Endothelial cell of umbilical vein (primary cell): ENCODE measurements around the gene VSX1. TPM values are rescaled to one million over a fixed set of nuclear protein-coding genes. Genes with fewer than 3 reads are reported as not detected.

Source experiments
- BruUV-seq: library from RNA; stranded (reverse); fragments of 400-500 nt; replicated peaks from 2 replicates; lab custom pipeline; 2021; lab: Mats Ljungman, UMichigan
- CTCF ChIA-PET: fragments of 300-600, 350-600 bp; sonication (Branson Sonifier 250); formaldehyde crosslinking; loops from one replicate; lab custom pipeline; 2021; ENCODE audit warnings: antibody characterized with exemption, inconsistent platforms; lab: Charles Lee
- POLR2A ChIA-PET: fragments of 300-600, 350-600 bp; sonication (Branson Sonifier 250); formaldehyde crosslinking; loops from one replicate; lab custom pipeline; 2021; ENCODE audit warnings: antibody characterized with exemption, inconsistent platforms; lab: Charles Lee
- DNase-seq: peaks from one replicate; pipeline ENCODE4 v3.0.0-alpha.2; 2011; ENCODE audit warnings: low read depth, low spot score
- FAIRE-seq: peaks from 2 replicates; lab custom pipeline; 2011; peaks lifted over from hg19 to GRCh38; lab: Jason Lieb, UNC
- H2AFZ ChIP-seq: 2 replicates; pipeline ENCODE4 v1.6.0; 2012; ENCODE audit warnings: low read depth, low read length, control low read depth, inconsistent platforms
- H3K27ac ChIP-seq: 2 replicates; pipeline ENCODE4 v1.5.1; 2011; ENCODE audit warnings: low read depth, mild to moderate bottlenecking, control low read depth, low read length, moderate library complexity; ENCODE audit not compliant: insufficient read depth
- H3K27me3 ChIP-seq, 2 experiments: 2 replicates each; pipeline versions ENCODE4 v1.6.0 to v1.6.1; 2011; ENCODE audit warnings: low read length in 2 of 2, mixed read lengths in 1 of 2; ENCODE audit not compliant: control insufficient read depth in 2 of 2, insufficient read depth in 2 of 2
- H3K36me3 ChIP-seq, 2 experiments: 2 replicates in 1 of 2; 3 replicates in 1 of 2; pipeline ENCODE4 v1.5.1; 2011; ENCODE audit warnings: low read length in 2 of 2, mild to moderate bottlenecking in 1 of 2, moderate library complexity in 1 of 2; ENCODE audit not compliant: control insufficient read depth in 2 of 2, insufficient read depth in 2 of 2; ENCODE audit errors: extremely low read depth in 1 of 2
- H3K4me1 ChIP-seq: 3 replicates; pipeline ENCODE4 v1.5.1; 2011; ENCODE audit warnings: mild to moderate bottlenecking, low read length; ENCODE audit not compliant: control insufficient read depth, insufficient read depth; ENCODE audit errors: extremely low read depth
- H3K4me2 ChIP-seq: 2 replicates; pipeline ENCODE4 v1.6.1; 2011; ENCODE audit warnings: low read length, control low read depth, mixed read lengths; ENCODE audit not compliant: insufficient read depth
- H3K4me3 ChIP-seq, 3 experiments: fragments of 200-600 bp in 1 of 3; sonication (generic), shearing (Covaris generic) in 1 of 3; replicated peaks in 1 of 3; 2 replicates each; pipeline ENCODE4 v1.5.1; 2011 to 2016; ENCODE audit warnings: control low read depth in 3 of 3, low read length in 3 of 3, mild to moderate bottlenecking in 2 of 3, inconsistent platforms in 1 of 3, low read depth in 1 of 3, moderate library complexity in 1 of 3; ENCODE audit not compliant: insufficient read depth in 1 of 3
- H3K79me2 ChIP-seq: 2 replicates; pipeline ENCODE4 v1.6.0; 2012; ENCODE audit warnings: low read length, inconsistent platforms; ENCODE audit not compliant: control insufficient read depth, insufficient read depth
- H3K9ac ChIP-seq: replicated peaks from 2 replicates; pipeline ENCODE3; 2011; ENCODE audit warnings: low read length, control low read depth; ENCODE audit not compliant: insufficient read depth; ENCODE audit errors: extremely low read depth
- H3K9me1 ChIP-seq: replicated peaks from 3 replicates; pipeline ENCODE4 v1.6.0; 2011; ENCODE audit warnings: mild to moderate bottlenecking, low read length; ENCODE audit not compliant: control insufficient read depth, insufficient read depth; ENCODE audit errors: extremely low read depth
- H3K9me3 ChIP-seq: replicated peaks from 2 replicates; pipeline ENCODE4 v1.5.1; 2012; ENCODE audit warnings: low read length, inconsistent platforms; ENCODE audit not compliant: control insufficient read depth, insufficient read depth
- H4K20me1 ChIP-seq: replicated peaks from 2 replicates; pipeline ENCODE3; 2011; ENCODE audit warnings: mild to moderate bottlenecking, low read length; ENCODE audit not compliant: control insufficient read depth, insufficient read depth; ENCODE audit errors: extremely low read depth
- CTCF ChIP-seq, 2 donors: IDR thresholded peaks; 1 replicate in 1 of 2; 2 replicates in 1 of 2; pipeline ENCODE4 v1.5.1; 2011; ENCODE audit warnings: low read length in 2 of 2, mild to moderate bottlenecking in 2 of 2, moderate library complexity in 2 of 2, control low read depth in 1 of 2, inconsistent platforms in 1 of 2, low read depth in 1 of 2; ENCODE audit not compliant: insufficient read depth in 1 of 2; ENCODE audit errors: extremely low read depth in 1 of 2
- EZH2 ChIP-seq: IDR thresholded peaks from 2 replicates; pipeline ENCODE4 v1.6.1; 2012; ENCODE audit warnings: borderline replicate concordance, low read depth, mild to moderate bottlenecking, moderate library complexity, low read length, inconsistent platforms; ENCODE audit not compliant: severe bottlenecking
- FOS ChIP-seq: IDR thresholded peaks from 2 replicates; pipeline ENCODE4 v1.6.1; 2011; ENCODE audit warnings: mild to moderate bottlenecking, low read length, moderate library complexity, borderline replicate concordance; ENCODE audit not compliant: insufficient read depth
- GATA2 ChIP-seq: IDR thresholded peaks from 2 replicates; pipeline ENCODE4 v1.7.0; 2011; ENCODE audit warnings: low read depth, mild to moderate bottlenecking, moderate library complexity, mixed read lengths, low read length; ENCODE audit not compliant: insufficient read length, insufficient read depth
- JUN ChIP-seq: IDR thresholded peaks from 2 replicates; pipeline ENCODE4 v1.6.1; 2011; ENCODE audit warnings: borderline replicate concordance, low read depth; ENCODE audit not compliant: insufficient read length, insufficient read depth
- MYC ChIP-seq: IDR thresholded peaks from one replicate; pipeline ENCODE4 v1.6.1; 2011; ENCODE audit warnings: mild to moderate bottlenecking, low read depth, low read length
- POLR2A ChIP-seq: IDR thresholded peaks from 2 replicates; pipeline ENCODE4 v1.6.1; 2012; ENCODE audit warnings: low read depth, mild to moderate bottlenecking, control low read depth, low read length
- POLR2AphosphoS5 ChIP-seq: IDR thresholded peaks from 2 replicates; pipeline ENCODE4 v1.6.1; 2012; ENCODE audit warnings: low read depth, mild to moderate bottlenecking, control low read depth, low read length, moderate library complexity; ENCODE audit not compliant: insufficient read depth
- dilution Hi-C: fragments of 300-500 bp; cut with MboI; formaldehyde crosslinking; loops from one replicate; pipeline ENCODE4 v1.15.0; 2019; ENCODE audit warnings: low sequenced_read_pairs; ENCODE audit not compliant: extremely low pct_ligation_motif_present
- intact Hi-C: fragments of 100-400 bp; cut with micrococcal nuclease; formaldehyde crosslinking; loops from one replicate; pipeline ENCODE4 v1.10.0; 2022
- polyA plus RNA-seq, 4 experiments: library from polyadenylated mRNA; depleted of rRNA in 3 of 4; stranded (reverse) in 3 of 4; unstranded in 1 of 4; fragments of >200 nt; gene quantifications; 2 replicates each; pipeline versions ENCODE4 v1.2.1 to v1.2.3, GENCODE V29; 2011 to 2012; ENCODE audit warnings: missing spikeins in 1 of 4
- total RNA-seq: library from RNA; stranded (reverse); gene quantifications from 2 replicates; pipeline ENCODE4 v1.2.3, GENCODE V29; 2021
- TF ChIP-seq, protein P1 (sequence below): IDR thresholded peaks from 2 replicates; pipeline ENCODE4 v1.6.1; 2011; ENCODE audit not compliant: insufficient read depth, insufficient read length

Gene VSX1
- total and polyA plus RNA-seq, 2 donors (not counting 3 experiments of a cell fraction or from before 2014, with no cell fraction given), result not detected

DNA sequence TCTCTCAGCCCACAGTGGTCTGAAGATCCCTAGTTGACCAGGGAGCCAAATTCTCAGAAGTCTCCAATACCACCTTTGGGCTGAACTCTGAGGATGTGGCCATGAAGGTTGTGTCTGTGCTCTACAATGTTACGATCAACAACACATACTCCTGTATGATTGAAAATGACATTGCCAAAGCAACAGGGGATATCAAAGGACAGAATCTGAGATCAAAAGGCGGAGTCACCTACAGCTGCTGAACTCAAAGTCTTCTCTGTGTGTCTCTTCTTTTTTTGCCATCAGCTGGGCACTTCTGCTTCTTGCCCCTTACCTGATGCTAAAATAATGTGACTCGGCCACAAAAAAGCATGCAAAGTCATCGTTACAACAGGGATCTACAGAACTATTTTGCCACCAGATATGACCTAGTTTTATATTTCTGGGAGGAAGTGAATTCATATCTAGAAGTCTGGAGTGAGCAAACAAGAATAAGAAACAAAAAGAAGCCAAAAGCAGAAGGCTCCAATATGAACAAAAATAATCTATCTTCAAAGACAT is 17.7 kb upstream of the VSX1 start:
- H3K27ac ChIP-seq, result no peak overlapping the region
- POLR2A ChIA-PET, result no interaction called here
- H3K4me1 ChIP-seq, result no peaks in the 10 kb centered on the region
- dilution Hi-C loops (no loop called here), intact Hi-C loops (no loop called here)
- no peak overlapping the region for H3K4me2 ChIP-seq
- no peaks in the 10 kb centered on the region for H3K9me3 ChIP-seq
- TF ChIP-seq FOS (no peak), EZH2 (no peak), CTCF (IDR thresholded peaks at IDR 0.05; ENCODE audit: extremely low read depth in 1 of 2, insufficient read depth in 1 of 2, low read depth in 1 of 2, low read length in 2 of 2) (no peak), MYC (no peak), GATA2 (no peak), POLR2A (no peak), JUN (no peak), POLR2AphosphoS5 (no peak)
- TF ChIP-seq, protein P1, sequence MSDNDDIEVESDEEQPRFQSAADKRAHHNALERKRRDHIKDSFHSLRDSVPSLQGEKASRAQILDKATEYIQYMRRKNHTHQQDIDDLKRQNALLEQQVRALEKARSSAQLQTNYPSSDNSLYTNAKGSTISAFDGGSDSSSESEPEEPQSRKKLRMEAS, result no peak
- H2AFZ ChIP-seq, result no peak overlapping the region
- no TSS peak for BruUV-seq
- no peak overlapping the region for H3K4me3 ChIP-seq
- no peaks in the 10 kb centered on the region for H3K36me3 ChIP-seq
- no peak overlapping the region for H3K9ac ChIP-seq
- H4K20me1 ChIP-seq, result no peaks in the 10 kb centered on the region
- FAIRE-seq (no peak), DNase-seq (no peak)
- CTCF ChIA-PET, result no interaction called here
- H3K9me1 ChIP-seq, result no peaks in the 10 kb centered on the region
- peaks cover 0 to 4% of the 10 kb centered on the region in 2 experiments for H3K27me3 ChIP-seq
- H3K79me2 ChIP-seq, result no peaks in the 10 kb centered on the region
